GM12872 (cell line): ENCODE results near the gene ETS1.

Experiments
- TF ChIP-seq, protein P1 (sequence below): IDR thresholded peaks from 3 replicates; pipeline ENCODE4 v1.5.1; 2011; ENCODE audit warnings: low read depth, mild to moderate bottlenecking, low read length, moderate library complexity; ENCODE audit not compliant: insufficient read depth

Gene ETS1

DNA sequence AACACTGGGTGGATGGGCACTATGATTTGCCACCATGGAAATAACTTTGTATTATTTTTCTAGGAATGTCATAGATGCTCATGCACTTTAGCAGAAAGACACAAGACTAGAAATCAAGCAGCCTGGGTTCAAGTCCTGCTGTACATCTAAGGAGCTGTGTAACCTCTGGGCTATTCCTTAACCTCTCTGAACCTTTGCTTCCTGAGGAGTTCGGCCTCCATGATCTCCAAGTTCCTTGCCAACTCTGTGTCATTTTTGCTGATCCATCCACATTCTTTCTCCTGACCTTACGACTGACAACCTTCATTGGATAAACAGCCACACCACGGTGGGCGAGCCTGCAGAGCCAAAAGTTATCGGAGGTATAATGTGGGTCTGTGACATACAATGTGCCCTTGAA is 24.1 kb downstream of the ETS1 start:
- TF ChIP-seq, protein P1, sequence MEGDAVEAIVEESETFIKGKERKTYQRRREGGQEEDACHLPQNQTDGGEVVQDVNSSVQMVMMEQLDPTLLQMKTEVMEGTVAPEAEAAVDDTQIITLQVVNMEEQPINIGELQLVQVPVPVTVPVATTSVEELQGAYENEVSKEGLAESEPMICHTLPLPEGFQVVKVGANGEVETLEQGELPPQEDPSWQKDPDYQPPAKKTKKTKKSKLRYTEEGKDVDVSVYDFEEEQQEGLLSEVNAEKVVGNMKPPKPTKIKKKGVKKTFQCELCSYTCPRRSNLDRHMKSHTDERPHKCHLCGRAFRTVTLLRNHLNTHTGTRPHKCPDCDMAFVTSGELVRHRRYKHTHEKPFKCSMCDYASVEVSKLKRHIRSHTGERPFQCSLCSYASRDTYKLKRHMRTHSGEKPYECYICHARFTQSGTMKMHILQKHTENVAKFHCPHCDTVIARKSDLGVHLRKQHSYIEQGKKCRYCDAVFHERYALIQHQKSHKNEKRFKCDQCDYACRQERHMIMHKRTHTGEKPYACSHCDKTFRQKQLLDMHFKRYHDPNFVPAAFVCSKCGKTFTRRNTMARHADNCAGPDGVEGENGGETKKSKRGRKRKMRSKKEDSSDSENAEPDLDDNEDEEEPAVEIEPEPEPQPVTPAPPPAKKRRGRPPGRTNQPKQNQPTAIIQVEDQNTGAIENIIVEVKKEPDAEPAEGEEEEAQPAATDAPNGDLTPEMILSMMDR = no peak

DNA sequence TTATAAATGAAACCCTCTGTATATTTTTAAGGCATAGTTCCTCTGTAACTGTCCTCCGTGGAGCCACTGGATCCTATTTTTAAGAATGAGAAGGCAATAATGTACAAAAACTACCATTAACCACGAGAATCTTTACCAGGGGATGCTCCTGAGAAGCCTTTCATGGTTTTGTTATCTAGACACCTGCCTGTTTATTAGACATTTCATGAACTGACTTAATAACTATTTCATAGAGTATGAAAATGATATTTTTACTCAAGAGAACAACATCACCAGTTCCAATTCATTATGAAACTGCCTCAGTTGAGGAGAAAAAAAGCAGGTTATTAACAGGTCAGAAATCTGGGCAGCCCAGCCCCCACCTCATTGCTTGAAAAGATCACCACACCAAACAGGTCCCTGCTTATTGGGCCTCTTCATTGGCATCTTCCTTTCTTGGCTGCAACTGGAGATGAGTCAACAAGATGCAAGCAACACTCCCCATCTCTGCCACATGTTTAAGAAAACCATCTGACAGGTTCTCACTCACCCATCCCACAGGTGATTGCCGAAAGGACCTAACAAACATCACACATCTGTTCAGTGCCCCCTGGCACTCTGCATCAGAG is 27.8 kb downstream of the ETS1 start:
- TF ChIP-seq, protein P1 = no peak

DNA sequence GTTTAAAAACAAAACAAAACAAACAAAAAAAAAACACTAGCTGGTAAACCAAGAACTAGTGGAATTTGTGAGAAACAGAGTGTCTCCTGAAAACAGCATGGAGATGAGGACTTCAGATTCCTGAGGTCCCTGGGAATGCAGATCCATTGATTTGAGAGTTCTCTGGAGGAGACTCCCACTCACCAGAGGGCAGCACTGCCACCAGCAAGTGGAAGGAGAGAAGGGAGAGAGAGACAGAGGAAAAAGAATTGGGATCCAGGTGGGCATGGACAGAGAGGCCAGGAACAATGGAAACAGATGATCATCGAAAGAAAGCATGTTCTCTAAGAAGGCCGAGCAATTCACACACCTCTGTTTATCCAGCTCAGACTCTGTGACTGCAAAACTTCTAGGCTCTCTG is 31.8 kb downstream of the ETS1 start:
- TF ChIP-seq, protein P1 = peak; percentile 10; the same call in 1 of the 3 replicates

DNA sequence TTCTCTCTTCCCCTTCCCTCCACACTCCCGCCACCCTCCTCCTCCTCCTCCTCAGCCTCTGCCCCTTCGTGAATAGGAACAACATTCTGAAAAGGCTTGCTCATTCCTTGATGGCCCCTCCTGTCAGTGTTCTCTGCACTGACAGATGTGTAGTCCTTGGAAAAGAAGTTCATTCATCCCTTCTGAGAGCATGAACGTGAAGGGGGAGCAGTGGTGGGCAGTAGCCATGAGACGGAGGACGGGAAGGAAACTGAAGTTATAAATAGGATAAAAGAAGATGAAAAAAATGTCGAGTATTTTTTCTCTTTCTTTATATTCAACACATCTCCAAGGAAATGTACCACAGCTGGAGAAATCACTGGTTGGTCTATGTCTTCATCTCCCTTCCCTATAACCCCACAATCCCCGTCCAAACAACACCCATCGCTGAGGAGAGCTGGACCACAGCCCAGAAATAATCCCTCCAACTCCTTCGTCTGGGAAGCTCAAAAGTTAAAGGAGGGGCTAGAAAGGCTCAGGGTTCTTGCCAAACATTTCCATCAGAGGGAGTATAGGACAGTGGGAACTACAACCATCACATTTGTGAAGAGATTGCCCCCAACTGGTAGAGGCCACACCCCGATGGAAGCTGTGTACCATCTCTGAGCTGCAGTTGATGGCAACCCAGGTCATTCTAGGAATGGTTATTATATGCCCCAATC is 33.5 kb downstream of the ETS1 start:
- TF ChIP-seq, protein P1 = peak; percentile 46; the same call in 1 of the 3 replicates

DNA sequence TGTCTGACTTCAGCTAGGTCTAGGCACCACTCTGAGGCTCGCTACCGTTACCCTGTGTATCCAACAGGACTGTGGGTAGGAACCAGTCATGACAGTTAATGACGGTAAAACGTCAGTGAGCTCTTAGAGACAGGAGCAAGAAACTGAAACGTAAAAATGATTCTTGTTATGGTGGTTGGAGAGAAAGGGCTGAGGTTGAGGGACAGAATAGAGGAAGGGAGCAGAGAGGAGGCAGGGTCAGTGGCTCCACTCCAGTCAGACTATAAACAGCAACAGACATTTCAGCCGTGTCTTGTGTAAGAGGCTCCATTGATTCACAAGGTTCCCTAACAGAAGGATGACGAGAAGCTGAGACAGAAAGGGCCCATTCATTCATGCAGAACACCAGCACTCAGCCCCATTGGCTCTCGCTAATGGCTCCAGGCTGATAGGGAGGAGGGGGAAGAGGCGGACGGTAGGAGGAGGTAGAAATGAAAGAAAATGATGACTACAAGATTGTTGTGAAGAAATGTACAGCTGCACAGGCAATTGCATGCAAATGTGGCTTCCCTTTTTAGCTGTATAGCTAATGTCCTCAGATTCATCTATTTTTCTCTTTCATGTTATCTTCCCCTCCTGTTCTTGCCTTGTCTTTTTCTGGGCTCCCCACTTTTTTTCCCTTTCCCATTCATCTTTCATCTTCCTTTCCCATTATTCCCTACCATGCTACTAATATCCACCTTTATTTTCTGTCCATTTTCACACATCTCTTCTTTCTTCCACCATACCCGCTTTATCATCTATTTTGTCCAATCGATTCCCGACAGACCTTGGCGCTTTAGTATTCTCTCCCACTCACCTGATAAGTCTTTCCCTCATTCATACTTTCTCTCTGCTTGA is 34.3 kb downstream of the ETS1 start:
- TF ChIP-seq, protein P1 = no peak

DNA sequence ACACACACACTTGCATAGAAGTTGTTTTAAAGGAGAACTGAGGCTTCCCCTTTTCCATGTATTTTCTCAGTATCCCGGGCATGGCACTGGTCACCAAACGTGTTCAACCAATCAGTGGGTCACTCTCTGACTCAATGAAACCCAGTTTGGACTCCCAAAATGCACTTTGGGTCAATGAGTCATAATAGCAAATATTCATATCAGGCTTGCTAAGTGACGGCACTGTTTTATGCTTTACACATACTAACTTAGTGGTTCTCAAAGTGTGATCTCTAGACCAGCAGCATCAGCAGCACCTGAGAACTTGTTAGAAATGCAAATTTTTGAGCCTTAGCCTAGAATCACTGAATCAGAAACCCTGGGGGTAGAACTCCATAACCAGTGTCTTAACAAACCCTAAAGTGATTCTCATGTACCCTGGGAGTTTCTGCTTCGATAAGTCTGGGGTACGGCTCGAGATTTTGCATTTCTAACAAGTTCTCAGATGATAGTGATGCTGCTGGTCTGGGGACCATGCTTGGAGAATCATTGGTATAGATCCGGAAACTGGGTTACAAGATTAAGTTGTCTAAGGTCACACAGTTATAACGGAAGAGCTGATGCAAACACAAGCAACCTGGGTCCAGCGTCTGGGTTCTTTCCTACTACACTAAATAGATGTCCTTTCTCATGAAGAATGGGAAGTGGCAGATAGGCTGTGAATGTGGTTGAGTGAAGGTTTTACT is 35.6 kb downstream of the ETS1 start:
- TF ChIP-seq, protein P1 = no peak
